NCI-H1417 (cell line): ENCODE measurements around the gene FAM78B.

ENCODE experiments used
- DNase-seq, 3 experiments: peaks; one replicate each; lab custom pipeline; 2025; lab: John Stamatoyannopoulos, UW

FAM78B gene

GRCh38 chr1:166164995-166165660, 1.7 kb downstream of the FAM78B start:
- peak in 2 of 3 experiments; percentile 46 to 50 for DNase-seq

- no peak for DNase-seq
Measured at GRCh38 chr1:166164646-166164994, 2.2 kb downstream of the FAM78B start.

GRCh38 chr1:166159656-166160055, 7.1 kb downstream of the FAM78B start:
- DNase-seq: no peak

GRCh38 chr1:166156674-166157073, 10.1 kb downstream of the FAM78B start:
- DNase-seq: no peak

- DNase-seq: no peak
Measured at GRCh38 chr1:166155108-166155507, 11.7 kb downstream of the FAM78B start.

GRCh38 chr1:166153525-166154314, 13.1 kb downstream of the FAM78B start:
- DNase-seq: no peak

- no peak for DNase-seq
Measured at GRCh38 chr1:166152978-166153377, 13.8 kb downstream of the FAM78B start.

GRCh38 chr1:166151804-166152203, 15.0 kb downstream of the FAM78B start:
- no peak for DNase-seq

- DNase-seq: peak in 1 of 3 experiments; percentile 35
Measured at GRCh38 chr1:166145499-166145898, 21.3 kb downstream of the FAM78B start.

GRCh38 chr1:166141969-166142368, 24.8 kb downstream of the FAM78B start:
- no peak for DNase-seq

- no peak for DNase-seq
Measured at GRCh38 chr1:166140251-166140650, 26.6 kb downstream of the FAM78B start.

- DNase-seq: no peak
Measured at GRCh38 chr1:166139735-166140134, 27.1 kb downstream of the FAM78B start.

- no peak for DNase-seq
Measured at GRCh38 chr1:166136699-166137401, 30.0 kb downstream of the FAM78B start.

GRCh38 chr1:166136222-166136621, 30.6 kb downstream of the FAM78B start:
- DNase-seq: no peak

GRCh38 chr1:166133857-166134256, 32.9 kb downstream of the FAM78B start:
- DNase-seq: no peak

GRCh38 chr1:166133276-166133841, 33.4 kb downstream of the FAM78B start:
- peak in 1 of 3 experiments; percentile 23 for DNase-seq

- no peak for DNase-seq
Measured at GRCh38 chr1:166132496-166132895, 34.3 kb downstream of the FAM78B start.

- DNase-seq: no peak
Measured at GRCh38 chr1:166129006-166129405, 37.8 kb downstream of the FAM78B start.

GRCh38 chr1:166128195-166128594, 38.6 kb downstream of the FAM78B start:
- no peak for DNase-seq

- DNase-seq: no peak
Measured at GRCh38 chr1:166127003-166127402, 39.8 kb downstream of the FAM78B start.

- no peak for DNase-seq
Measured at GRCh38 chr1:166122873-166123466, 43.8 kb downstream of the FAM78B start.

- DNase-seq: no peak
Measured at GRCh38 chr1:166121010-166121409, 45.8 kb downstream of the FAM78B start.
